B cell (primary cell): ENCODE data around the gene MAP10. TPM values are rescaled to one million over a fixed set of nuclear protein-coding genes. Genes with fewer than 3 reads are reported as not detected.

Source experiments
- ATAC-seq: fragments of 200-7000 bp; cut with Tn5 transposase; one replicate; pipeline ENCODE4 v1.10.0; 2021; ENCODE audit warnings: low read depth, mild to moderate bottlenecking, moderate number of reproducible peaks, moderate library complexity
- CTCF ChIA-PET: fragments of 350-600 bp; sonication (Branson Sonifier 250); formaldehyde crosslinking; loops from one replicate; lab custom pipeline; 2021; ENCODE audit warnings: antibody characterized with exemption, inconsistent platforms; lab: Charles Lee
- POLR2A ChIA-PET: fragments of 350-600 bp; sonication (Branson Sonifier 250); formaldehyde crosslinking; loops from one replicate; lab custom pipeline; 2021; ENCODE audit warnings: antibody characterized with exemption; lab: Charles Lee
- DNase-seq: peaks from one replicate; pipeline ENCODE4 v3.0.0; 2013
- H2AFZ ChIP-seq: 2 replicates; pipeline ENCODE4 v1.6.1; 2012; ENCODE audit warnings: mild to moderate bottlenecking, low read depth, low read length; ENCODE audit not compliant: insufficient read depth, poor library complexity, severe bottlenecking
- H3K27ac ChIP-seq, 2 donors: 1 replicate in 1 of 2; 2 replicates in 1 of 2; pipeline ENCODE4 v1.5.1; 2012 to 2013; ENCODE audit warnings: low read length in 2 of 2, mild to moderate bottlenecking in 2 of 2, moderate library complexity in 1 of 2
- H3K27me3 ChIP-seq, 4 experiments: fragments of 200-600 bp in 1 of 4; sonication (generic) in 1 of 4; replicated peaks in 1 of 4; 1 replicate in 2 of 4; 2 replicates in 2 of 4; pipeline versions ENCODE4 v1.6.1 to v1.7.0; 2013 to 2016; ENCODE audit warnings: low read length in 3 of 4, mild to moderate bottlenecking in 2 of 4, mixed read lengths in 1 of 4, moderate library complexity in 1 of 4; ENCODE audit not compliant: insufficient read depth in 4 of 4, control insufficient read depth in 3 of 4; ENCODE audit errors: control extremely low read depth in 1 of 4
- H3K36me3 ChIP-seq, 2 experiments: replicated peaks in 1 of 2; 1 replicate in 1 of 2; 2 replicates in 1 of 2; pipeline versions ENCODE4 v1.6.1 to v1.7.1; 2013; ENCODE audit warnings: low read length in 1 of 2; ENCODE audit not compliant: insufficient read depth in 2 of 2, control insufficient read depth in 1 of 2; ENCODE audit errors: control extremely low read depth in 1 of 2, extremely low read depth in 1 of 2
- H3K4me1 ChIP-seq, 2 donors: fragments of 200-600 bp in 1 of 2; sonication (generic) in 1 of 2; 1 replicate in 1 of 2; 2 replicates in 1 of 2; pipeline versions ENCODE4 v1.5.1 to v1.6.1; 2013 to 2017; ENCODE audit warnings: low read length in 2 of 2; ENCODE audit not compliant: control insufficient read depth in 2 of 2, insufficient read depth in 2 of 2
- H3K4me2 ChIP-seq: replicated peaks from 2 replicates; pipeline ENCODE3; 2012; ENCODE audit warnings: mild to moderate bottlenecking, low read depth, low read length; ENCODE audit not compliant: poor library complexity, severe bottlenecking
- H3K4me3 ChIP-seq, 5 experiments: fragments of 200-600 bp in 1 of 5; sonication (generic) in 1 of 5; 1 replicate in 3 of 5; 2 replicates in 2 of 5; pipeline versions ENCODE4 v1.5.1 to v1.7.0; 2011 to 2016; ENCODE audit warnings: low read length in 4 of 5, mild to moderate bottlenecking in 4 of 5, low read depth in 2 of 5, control low read depth in 1 of 5, moderate library complexity in 1 of 5; ENCODE audit not compliant: insufficient read depth in 1 of 5; ENCODE audit errors: control extremely low read depth in 1 of 5, extremely low read depth in 1 of 5
- H3K79me2 ChIP-seq: fragments of 200-600 bp; sonication (generic); one replicate; pipeline ENCODE4 v1.6.0; 2016; ENCODE audit warnings: low read length; ENCODE audit not compliant: control insufficient read depth, insufficient read depth
- H3K9ac ChIP-seq: fragments of 200-600 bp; sonication (generic); 2 replicates; pipeline ENCODE4 v1.6.1; 2017; ENCODE audit warnings: mild to moderate bottlenecking, low read length, moderate library complexity
- H3K9me3 ChIP-seq, 3 donors: one replicate each; pipeline versions ENCODE4 v1.6.1 to v1.7.1; 2013; ENCODE audit warnings: low read length in 2 of 3; ENCODE audit not compliant: control insufficient read depth in 2 of 3, insufficient read depth in 1 of 3; ENCODE audit errors: control extremely low read depth in 1 of 3
- H4K20me1 ChIP-seq: 2 replicates; pipeline ENCODE4 v1.6.0; 2012; ENCODE audit warnings: mild to moderate bottlenecking, low read length; ENCODE audit not compliant: insufficient read depth, control insufficient read depth, poor library complexity, severe bottlenecking
- H3K27ac Mint-ChIP-seq: one replicate; pipeline ENCODE4 v1.8.0; 2021; ENCODE audit warnings: mixed read lengths
- H3K27me3 Mint-ChIP-seq: one replicate; pipeline ENCODE4 v1.8.0; 2021; ENCODE audit warnings: mixed read lengths
- H3K4me1 Mint-ChIP-seq: one replicate; pipeline ENCODE4 v1.8.0; 2021; ENCODE audit warnings: mixed read lengths
- H3K4me3 Mint-ChIP-seq: one replicate; pipeline ENCODE4 v1.8.0; 2021; ENCODE audit warnings: mixed read lengths
- H3K9me3 Mint-ChIP-seq: one replicate; pipeline ENCODE4 v1.8.0; 2022; ENCODE audit warnings: mixed read lengths; ENCODE audit not compliant: insufficient read depth
- EZH2 ChIP-seq: IDR thresholded peaks from 2 replicates; pipeline ENCODE4 v1.6.1; 2012; ENCODE audit warnings: borderline replicate concordance, low read depth, mild to moderate bottlenecking, moderate library complexity, low read length; ENCODE audit not compliant: insufficient read depth, poor library complexity, severe bottlenecking
- WGBS: methylation state at CpG from one replicate; pipeline ENCODE4 v1.1.5; 2013; ENCODE audit warnings: missing lambda C conversion rate; ENCODE audit not compliant: insufficient coverage; 5-methylcytosine and 5-hydroxymethylcytosine counted together
- intact Hi-C: fragments of 100-400 bp; cut with micrococcal nuclease; formaldehyde crosslinking; loops from one replicate; pipeline ENCODE4 v1.10.0; 2022
- polyA plus RNA-seq: library from polyadenylated mRNA; depleted of rRNA; stranded (reverse); fragments of >200 nt; gene quantifications from 2 replicates; pipeline ENCODE4 v1.2.3, GENCODE V29; 2012
- total RNA-seq, 2 donors: library from RNA; stranded (reverse); fragments of 120-200 nt in 1 of 2; gene quantifications; 1 replicate in 1 of 2; 2 replicates in 1 of 2; pipeline versions ENCODE4 v1.2.3 to v1.2.4, GENCODE V29; 2013 to 2022
- TF ChIP-seq, protein P1 (sequence below): fragments of 200-600 bp; IDR thresholded peaks from one replicate; pipeline ENCODE4 v1.8.0; 2022; ENCODE audit warnings: antibody characterized with exemption, mild to moderate bottlenecking

Gene MAP10
- total and polyA plus RNA-seq, 2 donors (not counting 1 experiment from before 2014, with no cell fraction given) = 0.60 to 1.9 TPM

DNA sequence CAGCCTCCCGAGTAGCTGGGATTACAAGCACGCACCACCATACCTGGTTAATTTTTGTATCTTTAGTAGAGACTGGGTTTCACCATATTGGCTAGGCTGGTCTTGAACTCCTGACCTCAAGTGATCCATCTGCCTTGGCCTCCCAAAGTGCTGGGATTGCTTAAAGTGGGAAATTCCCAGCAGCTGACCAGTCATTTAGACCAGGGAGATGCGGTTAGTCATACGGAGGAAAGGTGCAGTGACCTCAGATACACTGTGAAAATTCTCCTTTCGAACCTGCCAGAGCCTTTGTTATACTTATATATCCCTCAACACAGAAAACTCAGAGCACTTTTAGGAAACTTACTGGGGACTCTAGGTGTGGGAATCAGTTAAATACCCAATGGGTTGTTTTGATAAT lies 39.6 kb downstream of the MAP10 start:
- no peaks in the 10 kb centered on the region for H3K79me2 ChIP-seq
- H3K9me3 ChIP-seq = peaks cover 0 to 2% (median 0%) of the 10 kb centered on the region in 3 donors
- no peak for DNase-seq
- no peaks in the 10 kb centered on the region for H4K20me1 ChIP-seq
- Mint-ChIP-seq H3K27ac (no peak overlapping the region), H3K4me1 (no peaks in the 10 kb centered on the region), H3K9me3 (no peaks in the 10 kb centered on the region), H3K4me3 (no peak overlapping the region), H3K27me3 (no peaks in the 10 kb centered on the region)
- no peak overlapping the region for H3K27ac ChIP-seq
- ATAC-seq = no peak
- no peak overlapping the region for H3K9ac ChIP-seq
- no peaks in the 10 kb centered on the region for H3K36me3 ChIP-seq
- no peak overlapping the region for H3K4me3 ChIP-seq
- POLR2A ChIA-PET = no interaction called here
- CTCF ChIA-PET = no interaction called here
- TF ChIP-seq, protein P1, sequence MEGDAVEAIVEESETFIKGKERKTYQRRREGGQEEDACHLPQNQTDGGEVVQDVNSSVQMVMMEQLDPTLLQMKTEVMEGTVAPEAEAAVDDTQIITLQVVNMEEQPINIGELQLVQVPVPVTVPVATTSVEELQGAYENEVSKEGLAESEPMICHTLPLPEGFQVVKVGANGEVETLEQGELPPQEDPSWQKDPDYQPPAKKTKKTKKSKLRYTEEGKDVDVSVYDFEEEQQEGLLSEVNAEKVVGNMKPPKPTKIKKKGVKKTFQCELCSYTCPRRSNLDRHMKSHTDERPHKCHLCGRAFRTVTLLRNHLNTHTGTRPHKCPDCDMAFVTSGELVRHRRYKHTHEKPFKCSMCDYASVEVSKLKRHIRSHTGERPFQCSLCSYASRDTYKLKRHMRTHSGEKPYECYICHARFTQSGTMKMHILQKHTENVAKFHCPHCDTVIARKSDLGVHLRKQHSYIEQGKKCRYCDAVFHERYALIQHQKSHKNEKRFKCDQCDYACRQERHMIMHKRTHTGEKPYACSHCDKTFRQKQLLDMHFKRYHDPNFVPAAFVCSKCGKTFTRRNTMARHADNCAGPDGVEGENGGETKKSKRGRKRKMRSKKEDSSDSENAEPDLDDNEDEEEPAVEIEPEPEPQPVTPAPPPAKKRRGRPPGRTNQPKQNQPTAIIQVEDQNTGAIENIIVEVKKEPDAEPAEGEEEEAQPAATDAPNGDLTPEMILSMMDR = no peak
- no peak for TF ChIP-seq EZH2
- no peak overlapping the region for H2AFZ ChIP-seq
- H3K4me2 ChIP-seq = no peak overlapping the region
- intact Hi-C loops = no loop called here
- no peaks in the 10 kb centered on the region for H3K27me3 ChIP-seq
- H3K4me1 ChIP-seq = no peaks in the 10 kb centered on the region
- WGBS = no CpG with 5 or more reads among the region's 5 CpGs

GRCh38 chr1:232845406-232845955 lies 40.3 kb downstream of the MAP10 start:
- H3K9ac ChIP-seq = no peak overlapping the region
- Mint-ChIP-seq H3K27ac (no peak overlapping the region), H3K9me3 (no peaks in the 10 kb centered on the region), H3K4me3 (no peak overlapping the region), H3K27me3 (no peaks in the 10 kb centered on the region), H3K4me1 (no peaks in the 10 kb centered on the region)
- WGBS = 83% methylated on average over 2 of the region's 6 CpGs
- POLR2A ChIA-PET = no interaction called here
- no peak overlapping the region for H3K27ac ChIP-seq
- no peaks in the 10 kb centered on the region for H4K20me1 ChIP-seq
- H3K9me3 ChIP-seq = peaks cover 0 to 2% (median 0%) of the 10 kb centered on the region in 3 donors
- H2AFZ ChIP-seq = no peak overlapping the region
- CTCF ChIA-PET = no interaction called here
- no peaks in the 10 kb centered on the region for H3K79me2 ChIP-seq
- TF ChIP-seq, protein P1 = no peak
- TF ChIP-seq EZH2 = no peak
- H3K27me3 ChIP-seq = no peaks in the 10 kb centered on the region
- no peak overlapping the region for H3K4me2 ChIP-seq
- H3K4me3 ChIP-seq = no peak overlapping the region
- no peaks in the 10 kb centered on the region for H3K36me3 ChIP-seq
- intact Hi-C loops = no loop called here
- ATAC-seq (no peak), DNase-seq (no peak)
- no peaks in the 10 kb centered on the region for H3K4me1 ChIP-seq
